Subcutaneous adipose tissue (tissue), 4 donors: ENCODE results near the gene TRAF4. TPM values are rescaled to one million over a fixed set of nuclear protein-coding genes. Genes with fewer than 3 reads are reported as not detected.

Experiments used
- CTCF ChIP-seq: fragments of 450-650 bp; IDR thresholded peaks from one replicate; pipeline ENCODE4 v1.5.1; 2016; ENCODE audit warnings: low read depth, mild to moderate bottlenecking, control low read depth, antibody characterized with exemption, moderate library complexity
- small RNA-seq: library from RNA; depleted of rRNA; stranded (forward); fragments of <200 nt; gene quantifications from one replicate; pipeline ENCODE3, GENCODE V24; 2016
- total RNA-seq, 4 donors: library from RNA; depleted of rRNA; stranded (reverse); fragments of >200 nt; gene quantifications; one replicate each; pipeline ENCODE4 v1.1.0, GENCODE V29; 2016

TRAF4 gene
- total RNA-seq, 4 donors from 2014 or later: 2.5 to 8.3 (median 5.2) TPM

- no peak for TF ChIP-seq CTCF
These were observed 33.4 kb downstream of the TRAF4 start for GRCh38 chr17:28777178-28777577.

GRCh38 chr17:28783161-28783560, 39.4 kb downstream of the TRAF4 start:
- TF ChIP-seq CTCF: no peak

GRCh38 chr17:28788100-28788499, 44.3 kb downstream of the TRAF4 start:
- TF ChIP-seq CTCF: no peak

- TF ChIP-seq CTCF: no peak
These were observed 49.3 kb downstream of the TRAF4 start for GRCh38 chr17:28792877-28793661.

GRCh38 chr17:28796062-28796461, 52.3 kb downstream of the TRAF4 start:
- TF ChIP-seq CTCF: no peak

Small RNA genes within 50 kb of the gene (small RNA-seq; reads per million reads assigned to genes)
- gene SNORD42A (not detected), gene SNORD42B (not detected), gene SNORD4A (not detected), gene SNORD4B (not detected)

Other genes with a start within 250 kb of the TRAF4 start
- gene FOXN1, start 237.7 kb upstream of the TRAF4 start, total RNA-seq: not detected
- 10 to 100 TPM; 15.7 to 26.5 (median 20.8) TPM for gene UNC119, start 191.4 kb upstream of the TRAF4 start, total RNA-seq
- gene PIGS, start 172.5 kb upstream of the TRAF4 start, total RNA-seq: 10 to 100 TPM; 34.9 to 86.7 (median 46.9) TPM
- 100 to 1,000 TPM in 2 of 4 donors, 10 to 100 TPM in 2; 29.4 to 355 (median 71.1) TPM for gene ALDOC, start 167.1 kb upstream of the TRAF4 start, total RNA-seq
- 1 to 10 TPM; 1.1 to 9.0 (median 4.7) TPM for gene SPAG5, start 145.0 kb upstream of the TRAF4 start, total RNA-seq
- 10 to 100 TPM in 2 of 4 donors, 1 to 10 TPM in 2; 6.4 to 12.3 (median 9.7) TPM for gene RSKR, start 129.8 kb upstream of the TRAF4 start, total RNA-seq
- gene BLTP2, start 98.9 kb upstream of the TRAF4 start, total RNA-seq: 100 to 1,000 TPM in 2 of 4 donors, 10 to 100 TPM in 2; 90.7 to 148 (median 116) TPM
- 10 to 100 TPM; 37.4 to 43.7 (median 39.1) TPM for gene SDF2, start 82.1 kb upstream of the TRAF4 start, total RNA-seq
- gene SUPT6H, start 81.8 kb upstream of the TRAF4 start, total RNA-seq: 10 to 100 TPM; 52.2 to 69.5 (median 61.4) TPM
- gene PROCA1, start 32.1 kb upstream of the TRAF4 start, total RNA-seq: 1 to 10 TPM in 3 of 4 donors, not detected in 1; 2.0 to 8.5 (median 2.4) TPM
- gene RAB34, start 26.1 kb upstream of the TRAF4 start, total RNA-seq: 100 to 1,000 TPM in 1 of 4 donors, 10 to 100 TPM in 3; 43.0 to 133 (median 98.7) TPM
- 100 to 1,000 TPM; 468 to 848 (median 543) TPM for gene RPL23A, start 24.0 kb upstream of the TRAF4 start, total RNA-seq
- gene TLCD1, start 17.8 kb upstream of the TRAF4 start, total RNA-seq: 1 to 10 TPM in 3 of 4 donors, not detected in 1; 1.5 to 2.5 (median 1.6) TPM
- gene NEK8, start 15.2 kb upstream of the TRAF4 start, total RNA-seq: 1 to 10 TPM; 2.2 to 4.5 (median 2.9) TPM
- gene FAM222B, start 98.8 kb downstream of the TRAF4 start, total RNA-seq: 10 to 100 TPM in 2 of 4 donors, 1 to 10 TPM in 2; 6.6 to 30.0 (median 12.1) TPM
- gene ERAL1, start 111.0 kb downstream of the TRAF4 start, total RNA-seq: 10 to 100 TPM; 22.7 to 34.2 (median 25.0) TPM
- gene FLOT2, start 153.7 kb downstream of the TRAF4 start, total RNA-seq: 10 to 100 TPM; 48.1 to 76.1 (median 58.6) TPM
- gene DHRS13, start 159.1 kb downstream of the TRAF4 start, total RNA-seq: 1 to 10 TPM; 2.1 to 3.6 (median 2.7) TPM
- gene PHF12, start 207.5 kb downstream of the TRAF4 start, total RNA-seq: 10 to 100 TPM; 22.0 to 38.1 (median 25.2) TPM